Tibial nerve (tissue), 4 donors: ENCODE results near the gene ANKRD40. TPM values are rescaled to one million over a fixed set of nuclear protein-coding genes. Genes with fewer than 3 reads are reported as not detected.
"Not testable (repeated sequence)": the region's sequence is repeated elsewhere in the genome, so short reads cannot be mapped to it uniquely, and the experiment has no call there.

Experiments
- DNase-seq, 2 donors: peaks; one replicate each; pipeline ENCODE4 v3.0.0-alpha.2; 2019; ENCODE audit warnings: low spot score in 2 of 2
- H3K27ac ChIP-seq, 4 donors: fragments of 200-600 bp; sonication (generic) in 3 of 4; one replicate each; pipeline ENCODE4 v1.5.1; 2017 to 2019; ENCODE audit warnings: mild to moderate bottlenecking in 1 of 4
- H3K27me3 ChIP-seq, 2 donors: fragments of 200-600 bp; sonication (generic) in 1 of 2; one replicate each; pipeline versions ENCODE4 v1.5.1 to v1.6.0; 2017 to 2019
- H3K36me3 ChIP-seq, 3 donors: fragments of 200-600 bp; sonication (generic); one replicate each; pipeline ENCODE4 v1.5.1; 2018 to 2019
- H3K4me1 ChIP-seq, 4 donors: fragments of 200-600 bp; sonication (generic) in 3 of 4; one replicate each; pipeline ENCODE4 v1.5.1; 2017 to 2019
- H3K4me3 ChIP-seq, 4 donors: fragments of 200-600 bp; sonication (generic) in 3 of 4; one replicate each; pipeline ENCODE4 v1.5.1; 2017 to 2019; ENCODE audit warnings: mild to moderate bottlenecking in 1 of 4, moderate library complexity in 1 of 4
- H3K9me3 ChIP-seq, 4 donors: fragments of 200-600 bp; sonication (generic) in 3 of 4; one replicate each; pipeline ENCODE4 v1.5.1; 2017 to 2019
- CTCF ChIP-seq, 5 experiments: fragments of 200-600 bp in 3 of 5; fragments of 450-650 bp in 2 of 5; sonication (generic) in 3 of 5; IDR thresholded peaks; one replicate each; pipeline ENCODE4 v1.5.1; 2016 to 2019; ENCODE audit warnings: antibody characterized with exemption in 5 of 5, mild to moderate bottlenecking in 3 of 5, moderate library complexity in 2 of 5
- EP300 ChIP-seq, 2 donors: sonication (generic); formaldehyde crosslinking; IDR thresholded peaks; one replicate each; pipeline ENCODE4 v1.6.1; 2017; ENCODE audit warnings: antibody characterized with exemption in 2 of 2, mild to moderate bottlenecking in 1 of 2
- POLR2A ChIP-seq, 2 donors: fragments of 450-650 bp; IDR thresholded peaks; one replicate each; pipeline ENCODE4 v1.6.1; 2017; ENCODE audit warnings: antibody characterized with exemption in 2 of 2, mild to moderate bottlenecking in 2 of 2, moderate library complexity in 2 of 2
- WGBS, 2 donors: methylation state at CpG; one replicate each; pipeline ENCODE4 v1.1.5; 2018; 5-methylcytosine and 5-hydroxymethylcytosine counted together
- total RNA-seq, 4 donors: library from RNA; depleted of rRNA; stranded (reverse); fragments of >200 nt; gene quantifications; one replicate each; pipeline ENCODE4 v1.1.0, GENCODE V29; 2016

Gene ANKRD40
- total RNA-seq, 4 donors from 2014 or later: 48.0 to 80.6 (median 55.0) TPM

DNA sequence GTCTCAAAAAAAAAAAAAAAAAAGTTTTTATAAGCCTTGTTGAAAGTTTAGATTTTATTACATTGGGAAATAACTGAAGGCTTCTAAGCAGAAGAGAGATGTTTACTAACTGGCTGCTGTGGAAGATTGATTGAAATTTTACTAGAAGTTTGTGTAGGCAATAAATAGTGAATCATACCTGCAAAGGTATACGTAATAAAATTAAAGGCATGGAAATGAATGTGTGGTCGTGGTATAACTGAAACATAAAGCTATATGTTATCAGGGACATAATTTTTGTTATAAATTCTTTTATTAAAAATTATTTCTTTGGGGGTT, 20.4 kb upstream of the ANKRD40 start:
- Histone ChIP-seq H3K36me3 (no peaks in the 10 kb centered on the region), H3K27ac (no peak overlapping the region), H3K4me3 (no peak overlapping the region), H3K9me3 (no peaks in the 10 kb centered on the region), H3K27me3 (no peaks in the 10 kb centered on the region), H3K4me1 (peaks cover 0 to 94% (median 60%) of the 10 kb centered on the region in 4 donors)
- DNase-seq: no peak
- 83 to 88% methylated on average over 2 of the region's 2 CpGs for WGBS, 2 donors
- TF ChIP-seq CTCF (IDR thresholded peaks at IDR 0.05) (no peak), POLR2A (IDR thresholded peaks at IDR 0.05) (no peak), EP300 (IDR thresholded peaks at IDR 0.05) (no peak)

- no peaks in the 10 kb centered on the region for H3K36me3 ChIP-seq
- TF ChIP-seq POLR2A (IDR thresholded peaks at IDR 0.05) (no peak), CTCF (IDR thresholded peaks at IDR 0.05) (no peak), EP300 (IDR thresholded peaks at IDR 0.05) (no peak)
- H3K27me3 ChIP-seq: no peaks in the 10 kb centered on the region
- DNase-seq: no peak
- 67 to 72% methylated on average over 12 of the region's 12 CpGs for WGBS, 2 donors
- H3K9me3 ChIP-seq: no peaks in the 10 kb centered on the region
- H3K27ac ChIP-seq: no peak overlapping the region
- H3K4me1 ChIP-seq: peaks cover 0 to 96% (median 61%) of the 10 kb centered on the region in 4 donors
- no peak overlapping the region for H3K4me3 ChIP-seq
These were observed 18.3 kb upstream of the ANKRD40 start for GRCh38 chr17:50725769-50726655.

GRCh38 chr17:50724622-50725021, 16.9 kb upstream of the ANKRD40 start:
- WGBS, 2 donors: 87 to 92% methylated on average over 6 of the region's 6 CpGs
- H3K4me3 ChIP-seq, H3K36me3 ChIP-seq, H3K27ac ChIP-seq, DNase-seq, H3K9me3 ChIP-seq, H3K27me3 ChIP-seq: not testable (repeated sequence)
- peaks cover 0 to 83% (median 49%) of the 10 kb centered on the region in 4 donors for H3K4me1 ChIP-seq

GRCh38 chr17:50722746-50723145, 15.0 kb upstream of the ANKRD40 start:
- Histone ChIP-seq H3K27ac (no peak overlapping the region), H3K4me3 (no peak overlapping the region), H3K4me1 (peaks cover 0 to 66% (median 41%) of the 10 kb centered on the region in 4 donors), H3K36me3 (no peaks in the 10 kb centered on the region), H3K9me3 (no peaks in the 10 kb centered on the region), H3K27me3 (no peaks in the 10 kb centered on the region)
- no peak for DNase-seq
- TF ChIP-seq POLR2A (IDR thresholded peaks at IDR 0.05): no peak
- TF ChIP-seq EP300 (IDR thresholded peaks at IDR 0.05): no peak
- TF ChIP-seq CTCF (IDR thresholded peaks at IDR 0.05): no peak
- WGBS, 2 donors: 43 to 53% methylated on average over 3 of the region's 3 CpGs

- peaks cover 0 to 53% (median 30%) of the 10 kb centered on the region in 4 donors for H3K4me1 ChIP-seq
- no peaks in the 10 kb centered on the region for H3K27me3 ChIP-seq
- 6 to 8% methylated on average over 7 of the region's 7 CpGs for WGBS, 2 donors
- H3K4me3 ChIP-seq: peak overlapping the region; percentile 85 to 97 (median 92)
- no peak for DNase-seq
- peak overlapping the region in 3 of 4 donors; percentile 97 to 100 (median 98) for H3K27ac ChIP-seq
- TF ChIP-seq CTCF (IDR thresholded peaks at IDR 0.05) (no peak), POLR2A (IDR thresholded peaks at IDR 0.05) (no peak), EP300 (IDR thresholded peaks at IDR 0.05) (no peak)
- H3K36me3 ChIP-seq: no peaks in the 10 kb centered on the region
- H3K9me3 ChIP-seq: no peaks in the 10 kb centered on the region
These were observed 13.7 kb upstream of the ANKRD40 start for GRCh38 chr17:50721194-50722010.
